Measurements from ENCODE around the gene CCDC152. TPM values are rescaled to one million over a fixed set of nuclear protein-coding genes. Genes with fewer than 3 reads are reported as not detected.
A peak's percentile ranks its signal among the peaks of the same experiment; 100 is the strongest.

CCDC152 gene
- total and polyA plus RNA-seq, 2 of the 13 experiments (the other 11 are each of a cell fraction or from before 2014, with no cell fraction given), result 0.20 to 0.36 TPM

DNA sequence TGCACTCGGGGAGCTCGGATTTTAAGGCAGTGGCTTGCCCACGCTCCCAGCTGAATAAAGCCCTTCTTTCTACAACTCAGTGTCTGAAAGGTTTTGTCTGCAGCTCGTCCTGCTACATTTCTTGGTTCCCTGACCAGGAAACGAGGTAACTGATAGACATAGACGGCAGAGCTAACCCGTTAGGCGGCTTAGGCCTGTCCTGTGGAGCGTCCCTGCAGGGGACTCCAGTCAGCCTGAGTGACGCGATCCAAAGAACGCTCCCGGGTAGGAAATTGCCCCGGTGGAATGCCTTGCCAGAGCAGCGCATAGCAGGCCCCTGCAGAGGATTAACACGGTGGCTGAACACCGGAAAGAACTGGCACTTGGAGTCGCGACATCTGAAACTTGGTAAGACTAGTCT is 56.9 kb downstream of the CCDC152 start (continued):
- TF ChIP-seq ZSCAN31 (CRISPR knock-in tag; IDR thresholded peaks at IDR 0.05; ENCODE audit: low read depth) (no peak), ZFP36 (IDR thresholded peaks at IDR 0.05; ENCODE audit: borderline replicate concordance, low read depth, low read length, partially characterized antibody) (no peak), PAX8 (CRISPR knock-in tag; IDR thresholded peaks at IDR 0.05; ENCODE audit: borderline replicate concordance) (no peak), NFKBIZ (CRISPR knock-in tag; IDR thresholded peaks at IDR 0.05) (no peak), SNRNP70 (IDR thresholded peaks at IDR 0.05; ENCODE audit: low read depth, low read length) (no peak), ZNF510 (CRISPR knock-in tag; IDR thresholded peaks at IDR 0.05; ENCODE audit: low read depth) (no peak), ATM (IDR thresholded peaks at IDR 0.05; ENCODE audit: borderline replicate concordance) (no peak), HNF4A (CRISPR knock-in tag; IDR thresholded peaks at IDR 0.05) (no peak; the same call in 1 of the 2 replicates), ZMAT3 (CRISPR knock-in tag; conservative IDR thresholded peaks at IDR 0.05) (0 out of 2 replicates have a peak, but pooled peaks have one; percentile 19), ZC3H4 (CRISPR knock-in tag; IDR thresholded peaks at IDR 0.05; ENCODE audit: borderline replicate concordance) (no peak), ZNF546 (CRISPR knock-in tag; conservative IDR thresholded peaks at IDR 0.05) (no peak), ZNF605 (CRISPR knock-in tag; IDR thresholded peaks at IDR 0.05) (no peak), ZNF180 (CRISPR knock-in tag; IDR thresholded peaks at IDR 0.05; ENCODE audit: borderline replicate concordance, low read depth) (no peak), NR2F2 (IDR thresholded peaks at IDR 0.05; ENCODE audit: borderline replicate concordance, low read depth) (no peak)
- TF ChIP-seq, protein P1, sequence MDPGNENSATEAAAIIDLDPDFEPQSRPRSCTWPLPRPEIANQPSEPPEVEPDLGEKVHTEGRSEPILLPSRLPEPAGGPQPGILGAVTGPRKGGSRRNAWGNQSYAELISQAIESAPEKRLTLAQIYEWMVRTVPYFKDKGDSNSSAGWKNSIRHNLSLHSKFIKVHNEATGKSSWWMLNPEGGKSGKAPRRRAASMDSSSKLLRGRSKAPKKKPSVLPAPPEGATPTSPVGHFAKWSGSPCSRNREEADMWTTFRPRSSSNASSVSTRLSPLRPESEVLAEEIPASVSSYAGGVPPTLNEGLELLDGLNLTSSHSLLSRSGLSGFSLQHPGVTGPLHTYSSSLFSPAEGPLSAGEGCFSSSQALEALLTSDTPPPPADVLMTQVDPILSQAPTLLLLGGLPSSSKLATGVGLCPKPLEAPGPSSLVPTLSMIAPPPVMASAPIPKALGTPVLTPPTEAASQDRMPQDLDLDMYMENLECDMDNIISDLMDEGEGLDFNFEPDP (CRISPR knock-in tag; conservative IDR thresholded peaks at IDR 0.05), result no peak
- TF ChIP-seq, protein P2, sequence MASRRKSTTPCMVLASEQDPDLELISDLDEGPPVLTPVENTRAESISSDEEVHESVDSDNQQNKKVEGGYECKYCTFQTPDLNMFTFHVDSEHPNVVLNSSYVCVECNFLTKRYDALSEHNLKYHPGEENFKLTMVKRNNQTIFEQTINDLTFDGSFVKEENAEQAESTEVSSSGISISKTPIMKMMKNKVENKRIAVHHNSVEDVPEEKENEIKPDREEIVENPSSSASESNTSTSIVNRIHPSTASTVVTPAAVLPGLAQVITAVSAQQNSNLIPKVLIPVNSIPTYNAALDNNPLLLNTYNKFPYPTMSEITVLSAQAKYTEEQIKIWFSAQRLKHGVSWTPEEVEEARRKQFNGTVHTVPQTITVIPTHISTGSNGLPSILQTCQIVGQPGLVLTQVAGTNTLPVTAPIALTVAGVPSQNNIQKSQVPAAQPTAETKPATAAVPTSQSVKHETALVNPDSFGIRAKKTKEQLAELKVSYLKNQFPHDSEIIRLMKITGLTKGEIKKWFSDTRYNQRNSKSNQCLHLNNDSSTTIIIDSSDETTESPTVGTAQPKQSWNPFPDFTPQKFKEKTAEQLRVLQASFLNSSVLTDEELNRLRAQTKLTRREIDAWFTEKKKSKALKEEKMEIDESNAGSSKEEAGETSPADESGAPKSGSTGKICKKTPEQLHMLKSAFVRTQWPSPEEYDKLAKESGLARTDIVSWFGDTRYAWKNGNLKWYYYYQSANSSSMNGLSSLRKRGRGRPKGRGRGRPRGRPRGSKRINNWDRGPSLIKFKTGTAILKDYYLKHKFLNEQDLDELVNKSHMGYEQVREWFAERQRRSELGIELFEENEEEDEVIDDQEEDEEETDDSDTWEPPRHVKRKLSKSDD (CRISPR knock-in tag; IDR thresholded peaks at IDR 0.05; ENCODE audit: low read depth), result no peak
- TF ChIP-seq, protein P3, sequence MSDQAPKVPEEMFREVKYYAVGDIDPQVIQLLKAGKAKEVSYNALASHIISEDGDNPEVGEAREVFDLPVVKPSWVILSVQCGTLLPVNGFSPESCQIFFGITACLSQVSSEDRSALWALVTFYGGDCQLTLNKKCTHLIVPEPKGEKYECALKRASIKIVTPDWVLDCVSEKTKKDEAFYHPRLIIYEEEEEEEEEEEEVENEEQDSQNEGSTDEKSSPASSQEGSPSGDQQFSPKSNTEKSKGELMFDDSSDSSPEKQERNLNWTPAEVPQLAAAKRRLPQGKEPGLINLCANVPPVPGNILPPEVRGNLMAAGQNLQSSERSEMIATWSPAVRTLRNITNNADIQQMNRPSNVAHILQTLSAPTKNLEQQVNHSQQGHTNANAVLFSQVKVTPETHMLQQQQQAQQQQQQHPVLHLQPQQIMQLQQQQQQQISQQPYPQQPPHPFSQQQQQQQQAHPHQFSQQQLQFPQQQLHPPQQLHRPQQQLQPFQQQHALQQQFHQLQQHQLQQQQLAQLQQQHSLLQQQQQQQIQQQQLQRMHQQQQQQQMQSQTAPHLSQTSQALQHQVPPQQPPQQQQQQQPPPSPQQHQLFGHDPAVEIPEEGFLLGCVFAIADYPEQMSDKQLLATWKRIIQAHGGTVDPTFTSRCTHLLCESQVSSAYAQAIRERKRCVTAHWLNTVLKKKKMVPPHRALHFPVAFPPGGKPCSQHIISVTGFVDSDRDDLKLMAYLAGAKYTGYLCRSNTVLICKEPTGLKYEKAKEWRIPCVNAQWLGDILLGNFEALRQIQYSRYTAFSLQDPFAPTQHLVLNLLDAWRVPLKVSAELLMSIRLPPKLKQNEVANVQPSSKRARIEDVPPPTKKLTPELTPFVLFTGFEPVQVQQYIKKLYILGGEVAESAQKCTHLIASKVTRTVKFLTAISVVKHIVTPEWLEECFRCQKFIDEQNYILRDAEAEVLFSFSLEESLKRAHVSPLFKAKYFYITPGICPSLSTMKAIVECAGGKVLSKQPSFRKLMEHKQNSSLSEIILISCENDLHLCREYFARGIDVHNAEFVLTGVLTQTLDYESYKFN (CRISPR knock-in tag; conservative IDR thresholded peaks at IDR 0.05), result no peak
- TF ChIP-seq, protein P4, sequence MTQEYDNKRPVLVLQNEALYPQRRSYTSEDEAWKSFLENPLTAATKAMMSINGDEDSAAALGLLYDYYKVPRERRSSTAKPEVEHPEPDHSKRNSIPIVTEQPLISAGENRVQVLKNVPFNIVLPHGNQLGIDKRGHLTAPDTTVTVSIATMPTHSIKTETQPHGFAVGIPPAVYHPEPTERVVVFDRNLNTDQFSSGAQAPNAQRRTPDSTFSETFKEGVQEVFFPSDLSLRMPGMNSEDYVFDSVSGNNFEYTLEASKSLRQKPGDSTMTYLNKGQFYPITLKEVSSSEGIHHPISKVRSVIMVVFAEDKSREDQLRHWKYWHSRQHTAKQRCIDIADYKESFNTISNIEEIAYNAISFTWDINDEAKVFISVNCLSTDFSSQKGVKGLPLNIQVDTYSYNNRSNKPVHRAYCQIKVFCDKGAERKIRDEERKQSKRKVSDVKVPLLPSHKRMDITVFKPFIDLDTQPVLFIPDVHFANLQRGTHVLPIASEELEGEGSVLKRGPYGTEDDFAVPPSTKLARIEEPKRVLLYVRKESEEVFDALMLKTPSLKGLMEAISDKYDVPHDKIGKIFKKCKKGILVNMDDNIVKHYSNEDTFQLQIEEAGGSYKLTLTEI (CRISPR knock-in tag; conservative IDR thresholded peaks at IDR 0.05), result no peak
- TF ChIP-seq, protein P5, sequence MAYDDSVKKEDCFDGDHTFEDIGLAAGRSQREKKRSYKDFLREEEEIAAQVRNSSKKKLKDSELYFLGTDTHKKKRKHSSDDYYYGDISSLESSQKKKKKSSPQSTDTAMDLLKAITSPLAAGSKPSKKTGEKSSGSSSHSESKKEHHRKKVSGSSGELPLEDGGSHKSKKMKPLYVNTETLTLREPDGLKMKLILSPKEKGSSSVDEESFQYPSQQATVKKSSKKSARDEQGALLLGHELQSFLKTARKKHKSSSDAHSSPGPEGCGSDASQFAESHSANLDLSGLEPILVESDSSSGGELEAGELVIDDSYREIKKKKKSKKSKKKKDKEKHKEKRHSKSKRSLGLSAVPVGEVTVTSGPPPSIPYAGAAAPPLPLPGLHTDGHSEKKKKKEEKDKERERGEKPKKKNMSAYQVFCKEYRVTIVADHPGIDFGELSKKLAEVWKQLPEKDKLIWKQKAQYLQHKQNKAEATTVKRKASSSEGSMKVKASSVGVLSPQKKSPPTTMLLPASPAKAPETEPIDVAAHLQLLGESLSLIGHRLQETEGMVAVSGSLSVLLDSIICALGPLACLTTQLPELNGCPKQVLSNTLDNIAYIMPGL (CRISPR knock-in tag; IDR thresholded peaks at IDR 0.05; ENCODE audit: borderline replicate concordance in 1 of 2, low read depth in 1 of 2), result peak in 1 of 2 experiments; percentile 24; a peak in 1 of 4 replicates

Data from HepG2 (cell line).